Mucosa of stomach (tissue), 1 donor: ENCODE results near the gene NUB1.

Source experiments
- H3K27me3 ChIP-seq: one replicate; pipeline ENCODE4 v1.7.0; 2013; ENCODE audit warnings: mild to moderate bottlenecking, low read length; ENCODE audit not compliant: control insufficient read depth, insufficient read depth
- H3K36me3 ChIP-seq: one replicate; pipeline ENCODE4 v1.7.0; 2013; ENCODE audit warnings: low read length; ENCODE audit not compliant: control insufficient read depth, insufficient read depth
- H3K4me1 ChIP-seq: one replicate; pipeline ENCODE4 v1.7.0; 2013; ENCODE audit warnings: mild to moderate bottlenecking, low read length; ENCODE audit not compliant: control insufficient read depth, insufficient read depth
- H3K4me3 ChIP-seq: one replicate; pipeline ENCODE4 v1.7.0; 2013; ENCODE audit warnings: low read length
- H3K9ac ChIP-seq: one replicate; pipeline ENCODE4 v1.7.0; 2013; ENCODE audit warnings: mild to moderate bottlenecking, low read length, moderate library complexity
- H3K9me3 ChIP-seq: one replicate; pipeline ENCODE4 v1.7.0; 2013; ENCODE audit warnings: mild to moderate bottlenecking, low read length, moderate library complexity; ENCODE audit not compliant: control insufficient read depth
- donor health status: Pancreatic carcinoma.

NUB1 gene

DNA sequence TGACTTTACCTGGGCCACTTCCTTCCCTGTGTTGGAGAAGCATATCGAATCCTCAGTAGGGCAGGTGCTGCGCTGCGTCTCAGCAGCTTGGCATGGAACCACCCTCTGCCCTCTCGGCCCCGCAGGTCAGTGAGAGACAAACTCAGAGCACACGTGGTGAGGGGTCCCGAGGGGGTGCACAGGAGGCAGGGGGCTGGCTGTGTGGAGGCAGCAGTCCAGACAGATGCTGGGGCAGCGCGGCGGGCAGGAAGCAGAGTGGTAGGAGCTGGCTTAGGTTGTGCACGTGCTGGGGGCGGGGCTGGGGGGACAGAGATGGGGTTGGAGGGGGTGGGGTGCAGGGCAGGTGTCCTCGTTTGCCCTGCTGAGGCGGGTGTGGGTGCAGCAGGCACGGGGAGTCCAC, 33.1 kb downstream of the NUB1 start:
- H3K36me3 ChIP-seq = peaks cover 4% of the 10 kb centered on the region
- H3K4me3 ChIP-seq = no peak overlapping the region
- H3K27me3 ChIP-seq = no peaks in the 10 kb centered on the region
- H3K9me3 ChIP-seq = no peaks in the 10 kb centered on the region
- no peak overlapping the region for H3K9ac ChIP-seq
- H3K4me1 ChIP-seq = no peaks in the 10 kb centered on the region

GRCh38 chr7:151375530-151376217, 34.1 kb downstream of the NUB1 start:
- no peak overlapping the region for H3K4me3 ChIP-seq
- H3K27me3 ChIP-seq = peaks cover 1% of the 10 kb centered on the region
- H3K9ac ChIP-seq = no peak overlapping the region
- H3K36me3 ChIP-seq = no peaks in the 10 kb centered on the region
- H3K9me3 ChIP-seq = no peaks in the 10 kb centered on the region
- no peaks in the 10 kb centered on the region for H3K4me1 ChIP-seq

GRCh38 chr7:151376218-151376902, 34.7 kb downstream of the NUB1 start:
- no peaks in the 10 kb centered on the region for H3K36me3 ChIP-seq

DNA sequence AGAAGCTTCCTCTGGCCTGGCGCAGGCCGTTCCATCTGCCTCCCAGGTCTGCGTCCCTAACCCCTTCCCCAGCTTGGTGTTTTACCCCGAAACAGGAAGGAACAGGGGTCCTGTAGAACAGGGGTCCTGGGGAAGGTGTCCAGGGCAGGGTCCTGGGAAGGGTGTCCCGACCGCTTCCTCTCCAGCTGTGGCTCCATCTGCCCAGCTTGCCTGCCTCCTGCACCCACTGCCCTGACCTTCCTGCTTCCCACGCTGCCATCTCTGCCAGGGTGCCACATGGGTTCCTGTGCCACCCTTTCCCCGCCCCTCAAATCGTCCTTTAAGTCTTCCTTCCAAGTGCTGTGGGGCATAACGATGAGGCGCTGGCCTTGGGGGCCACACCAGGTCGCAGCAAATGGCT, 35.8 kb downstream of the NUB1 start:
- Histone ChIP-seq H3K4me1 (no peaks in the 10 kb centered on the region), H3K4me3 (no peak overlapping the region), H3K36me3 (no peaks in the 10 kb centered on the region), H3K27me3 (peaks cover 19% of the 10 kb centered on the region), H3K9me3 (no peaks in the 10 kb centered on the region), H3K9ac (no peak overlapping the region)

More at GRCh38 chr7:151376218-151376902, 34.7 kb downstream of the NUB1 start:
- no peak overlapping the region for H3K9ac ChIP-seq
- H3K4me3 ChIP-seq = no peak overlapping the region
- H3K9me3 ChIP-seq = no peaks in the 10 kb centered on the region
- no peaks in the 10 kb centered on the region for H3K4me1 ChIP-seq
- H3K27me3 ChIP-seq = peaks cover 8% of the 10 kb centered on the region

- Histone ChIP-seq H3K27me3 (peaks cover 23% of the 10 kb centered on the region), H3K9me3 (no peaks in the 10 kb centered on the region), H3K9ac (no peak overlapping the region), H3K36me3 (no peaks in the 10 kb centered on the region), H3K4me3 (no peak overlapping the region), H3K4me1 (no peaks in the 10 kb centered on the region)
Measured at GRCh38 chr7:151378011-151378410, 36.4 kb downstream of the NUB1 start.

DNA sequence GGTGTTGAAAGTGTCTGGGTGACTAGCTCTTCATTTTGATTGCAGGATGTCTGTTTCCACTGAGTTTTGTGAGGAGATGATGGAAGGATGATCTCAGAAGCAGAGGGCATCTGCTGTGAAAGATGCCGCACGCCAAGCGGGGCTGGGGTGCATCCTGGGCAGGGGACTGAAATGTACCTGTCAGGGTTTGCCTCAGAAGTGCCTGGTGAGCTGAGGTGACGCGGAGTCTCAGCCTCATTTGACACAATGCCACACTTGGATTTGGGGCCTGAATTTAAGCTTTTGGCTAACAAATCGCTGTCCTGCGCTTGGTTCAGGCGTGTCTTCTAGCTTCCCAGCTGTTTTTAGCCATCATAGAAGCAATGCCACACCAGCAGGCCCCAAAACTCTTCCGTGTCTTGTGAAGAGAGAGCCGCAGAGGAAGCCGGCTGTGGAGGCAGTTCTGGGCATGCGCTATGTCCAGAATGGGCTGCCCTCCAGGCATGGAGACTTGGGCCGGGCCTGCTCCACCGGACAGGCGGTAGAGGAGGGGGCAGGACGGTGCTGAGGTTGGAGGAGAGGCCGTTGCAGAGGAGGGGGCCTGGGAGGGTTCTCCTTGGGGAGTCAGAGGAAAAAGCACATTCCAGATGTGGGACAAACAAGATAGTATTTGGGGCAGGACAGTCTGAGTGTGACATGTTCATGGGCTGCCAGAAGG, 37.0 kb downstream of the NUB1 start:
- Histone ChIP-seq H3K9me3 (no peaks in the 10 kb centered on the region), H3K27me3 (peaks cover 23% of the 10 kb centered on the region), H3K9ac (no peak overlapping the region), H3K4me1 (no peaks in the 10 kb centered on the region), H3K4me3 (no peak overlapping the region), H3K36me3 (no peaks in the 10 kb centered on the region)

- Histone ChIP-seq H3K4me3 (no peak overlapping the region), H3K9me3 (no peaks in the 10 kb centered on the region), H3K36me3 (no peaks in the 10 kb centered on the region), H3K27me3 (peaks cover 23% of the 10 kb centered on the region), H3K4me1 (no peaks in the 10 kb centered on the region), H3K9ac (no peak overlapping the region)
Measured at GRCh38 chr7:151379193-151379520, 37.5 kb downstream of the NUB1 start.

DNA sequence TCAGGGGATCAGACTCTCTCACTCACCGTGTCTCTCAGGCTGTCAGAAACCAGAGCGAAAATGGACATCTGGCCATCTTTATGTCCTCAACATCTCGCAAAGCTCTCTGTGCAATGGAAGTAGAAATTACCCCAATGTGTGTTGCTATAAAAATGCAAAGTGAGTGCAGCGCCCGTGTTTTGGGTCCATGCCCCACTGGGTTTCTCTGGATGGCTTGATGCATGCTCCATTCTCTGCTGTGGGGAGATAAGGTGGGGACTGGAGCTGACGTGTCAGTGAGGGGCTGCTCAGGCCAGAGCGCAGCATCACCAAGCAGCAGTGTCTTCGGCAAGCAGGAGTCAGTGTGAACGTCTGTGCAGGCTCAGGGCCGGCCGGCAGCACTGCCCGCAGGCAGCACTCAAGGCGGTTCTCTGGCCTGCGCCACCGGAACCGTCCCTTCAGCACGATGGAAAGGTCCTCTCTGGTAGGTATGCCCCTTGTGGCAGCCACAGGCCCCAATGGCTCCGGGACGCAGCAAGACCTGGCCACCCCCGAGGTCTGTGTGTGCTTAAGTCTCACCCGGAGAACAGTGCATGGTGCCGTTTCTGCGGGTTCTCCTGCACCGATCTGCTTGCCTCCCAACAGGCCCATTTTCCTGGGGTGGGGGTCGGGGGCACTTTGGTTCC, 38.1 kb downstream of the NUB1 start:
- Histone ChIP-seq H3K27me3 (peaks cover 23% of the 10 kb centered on the region), H3K4me1 (no peaks in the 10 kb centered on the region), H3K9me3 (no peaks in the 10 kb centered on the region), H3K36me3 (no peaks in the 10 kb centered on the region), H3K4me3 (no peak overlapping the region), H3K9ac (no peak overlapping the region)

DNA sequence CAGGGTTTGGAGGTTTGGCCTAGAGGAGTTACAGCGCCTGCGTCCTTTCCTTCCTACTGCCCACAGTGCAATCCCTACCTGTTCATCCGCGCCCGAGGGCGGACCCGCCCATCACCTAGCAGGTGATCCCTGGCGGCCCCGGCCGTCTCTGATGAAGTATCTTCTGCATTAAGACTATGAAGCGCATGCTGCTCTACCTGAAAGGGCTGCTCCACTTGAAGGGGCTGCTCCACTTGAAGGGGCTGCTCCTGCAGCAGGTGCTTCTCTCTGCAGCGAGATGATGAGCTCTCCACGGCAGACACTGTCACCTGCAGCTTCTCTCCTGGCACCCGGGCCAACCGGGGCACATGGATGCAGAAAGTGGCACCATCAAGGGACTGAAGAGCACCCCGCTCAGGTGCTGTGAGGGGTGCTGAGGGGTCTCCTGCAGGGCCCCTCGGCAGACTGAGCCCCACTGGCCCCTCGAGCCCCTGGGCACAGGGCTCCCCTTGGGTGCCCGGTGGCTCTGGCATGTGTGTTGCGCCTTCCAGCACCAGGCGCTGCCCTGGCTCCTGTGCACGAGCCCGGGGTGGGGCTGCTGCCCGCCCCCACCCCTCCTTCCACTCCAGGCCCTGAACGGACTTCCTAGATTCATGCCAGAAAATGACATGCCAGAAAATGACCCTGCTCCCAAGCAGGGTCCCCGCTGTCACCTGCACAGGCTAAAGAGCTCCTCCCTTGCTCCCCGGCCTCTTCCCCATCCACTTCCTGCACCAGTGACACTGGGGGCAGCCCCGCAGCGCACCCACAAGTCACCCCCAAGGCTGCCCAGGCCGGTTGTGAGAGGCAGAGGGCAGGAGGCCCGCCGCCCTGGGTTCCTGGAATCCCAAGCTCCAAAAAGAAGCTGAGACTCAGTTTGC, 38.8 kb downstream of the NUB1 start:
- Histone ChIP-seq H3K36me3 (no peaks in the 10 kb centered on the region), H3K4me3 (no peak overlapping the region), H3K27me3 (peaks cover 23% of the 10 kb centered on the region), H3K4me1 (no peaks in the 10 kb centered on the region), H3K9ac (no peak overlapping the region), H3K9me3 (no peaks in the 10 kb centered on the region)

- Histone ChIP-seq H3K4me3 (no peak overlapping the region), H3K4me1 (no peaks in the 10 kb centered on the region), H3K27me3 (peaks cover 23% of the 10 kb centered on the region), H3K36me3 (no peaks in the 10 kb centered on the region), H3K9me3 (no peaks in the 10 kb centered on the region), H3K9ac (no peak overlapping the region)
Measured at GRCh38 chr7:151381098-151381347, 39.4 kb downstream of the NUB1 start.

GRCh38 chr7:151381348-151382078, 39.9 kb downstream of the NUB1 start:
- Histone ChIP-seq H3K4me1 (no peaks in the 10 kb centered on the region), H3K9ac (no peak overlapping the region), H3K27me3 (peaks cover 23% of the 10 kb centered on the region), H3K4me3 (no peak overlapping the region), H3K9me3 (no peaks in the 10 kb centered on the region), H3K36me3 (no peaks in the 10 kb centered on the region)
